ENCODE data around the gene PALM2AKAP2.

Gene PALM2AKAP2

GRCh38 chr9:109779711-109780452 is at the start of gene PALM2AKAP2:
PALM2AKAP2 (plus strand) TSS chr9:109780198; CDS start chr9:109780489, 291 bp downstream.
- peak in 37 of 51 donors; percentile 4 to 76 (median 32) for DNase-seq

- no peak for DNase-seq
Measured at GRCh38 chr9:109730228-109730627, 49.8 kb upstream of the PALM2AKAP2 start.

GRCh38 chr9:109733690-109734089 is 46.3 kb upstream of the PALM2AKAP2 start:
- no peak for DNase-seq

GRCh38 chr9:109734814-109735213 is 45.2 kb upstream of the PALM2AKAP2 start:
- DNase-seq, result no peak

- no peak for DNase-seq
Measured at GRCh38 chr9:109735801-109736200, 44.2 kb upstream of the PALM2AKAP2 start.

GRCh38 chr9:109737295-109737694 is 42.7 kb upstream of the PALM2AKAP2 start:
- DNase-seq, result no peak

GRCh38 chr9:109739760-109740159 is 40.2 kb upstream of the PALM2AKAP2 start:
- DNase-seq, result no peak

GRCh38 chr9:109742776-109743348 is 37.1 kb upstream of the PALM2AKAP2 start:
- no peak for DNase-seq

- no peak for DNase-seq
Measured at GRCh38 chr9:109743696-109744095, 36.3 kb upstream of the PALM2AKAP2 start.

GRCh38 chr9:109745335-109746283 is 34.4 kb upstream of the PALM2AKAP2 start:
- DNase-seq, result peak in 16 of 51 donors; percentile 1 to 14 (median 6)

GRCh38 chr9:109751253-109751652 is 28.7 kb upstream of the PALM2AKAP2 start:
- peak in 13 of 51 donors; percentile 1 to 33 (median 8) for DNase-seq

- no peak for DNase-seq
Measured at GRCh38 chr9:109753308-109753707, 26.7 kb upstream of the PALM2AKAP2 start.

GRCh38 chr9:109755040-109755439 is 25.0 kb upstream of the PALM2AKAP2 start:
- no peak for DNase-seq

GRCh38 chr9:109759589-109759988 is 20.4 kb upstream of the PALM2AKAP2 start:
- no peak for DNase-seq

- no peak for DNase-seq
Measured at GRCh38 chr9:109765278-109765677, 14.7 kb upstream of the PALM2AKAP2 start.

GRCh38 chr9:109765830-109766229 is 14.2 kb upstream of the PALM2AKAP2 start:
- DNase-seq, result no peak

GRCh38 chr9:109766351-109766750 is 13.6 kb upstream of the PALM2AKAP2 start:
- DNase-seq, result no peak

- DNase-seq, result no peak
Measured at GRCh38 chr9:109767404-109767803, 12.6 kb upstream of the PALM2AKAP2 start.

- DNase-seq, result no peak
Measured at GRCh38 chr9:109767814-109768213, 12.2 kb upstream of the PALM2AKAP2 start.

GRCh38 chr9:109769250-109769649 is 10.7 kb upstream of the PALM2AKAP2 start:
- no peak for DNase-seq

- DNase-seq, result no peak
Measured at GRCh38 chr9:109770101-109770500, 9.9 kb upstream of the PALM2AKAP2 start.

- no peak for DNase-seq
Measured at GRCh38 chr9:109771087-109771486, 8.9 kb upstream of the PALM2AKAP2 start.

Measured in hypothalamus (tissue), 51 donors.